Activated naive CD8-positive, alpha-beta T cell treated with anti-CD3 and anti-CD28 coated beads, Interleukin-2, amount 50 U/mL, for 24 hours (primary cell): ENCODE measurements around the gene HJURP.

Source experiments
- ATAC-seq: fragments of 150-1000 bp; cut with Tn5 transposase; one replicate; pipeline ENCODE4 v1.10.0; 2021
- DNase-seq: peaks from one replicate; pipeline ENCODE4 v3.0.0; 2021
- H3K27ac Mint-ChIP-seq: one replicate; pipeline ENCODE4 v1.8.0; 2021; ENCODE audit warnings: mild to moderate bottlenecking, mixed read lengths
- H3K27me3 Mint-ChIP-seq: one replicate; pipeline ENCODE4 v1.8.0; 2021; ENCODE audit warnings: mixed read lengths
- H3K36me3 Mint-ChIP-seq: one replicate; pipeline ENCODE4 v1.8.0; 2021; ENCODE audit warnings: low read depth, mixed read lengths
- H3K4me1 Mint-ChIP-seq: one replicate; pipeline ENCODE4 v1.8.0; 2021; ENCODE audit warnings: mixed read lengths
- H3K4me3 Mint-ChIP-seq: one replicate; pipeline ENCODE4 v1.8.0; 2021; ENCODE audit warnings: mild to moderate bottlenecking, moderate library complexity, mixed read lengths
- H3K9me3 Mint-ChIP-seq: one replicate; pipeline ENCODE4 v1.8.0; 2021; ENCODE audit warnings: mixed read lengths

Gene HJURP

DNA sequence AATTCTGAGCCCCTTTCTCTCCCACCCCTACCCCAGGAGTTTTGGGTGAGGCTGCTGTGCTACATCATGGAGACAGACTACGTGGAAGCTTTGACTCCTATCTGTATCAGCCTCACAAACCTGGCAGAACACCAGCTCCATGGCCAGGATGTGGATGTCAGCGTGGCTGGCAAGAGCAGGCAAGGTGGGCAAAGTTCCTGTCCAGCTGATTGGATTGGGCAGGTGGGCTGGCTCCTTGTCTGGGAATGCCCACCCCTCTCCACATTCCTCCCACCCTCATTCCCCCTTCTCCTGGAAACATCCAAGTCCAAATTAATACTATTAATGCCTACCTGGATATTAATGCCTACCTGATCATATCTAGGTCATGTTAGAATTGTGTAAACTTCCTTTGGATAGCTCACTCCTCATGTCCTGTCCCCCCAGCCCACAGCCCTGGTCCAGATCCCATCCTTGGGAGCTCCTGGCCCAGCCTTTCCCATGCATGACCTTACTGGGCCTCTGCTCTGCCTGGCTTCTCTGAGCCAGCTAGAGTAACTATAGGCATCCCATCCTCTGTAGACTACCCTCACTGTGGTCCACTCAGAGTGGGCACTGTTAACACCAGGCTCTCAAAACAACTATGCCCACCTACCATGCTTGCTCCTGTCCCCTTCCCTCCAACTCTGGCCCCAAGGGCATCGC lies 52.1 kb downstream of the HJURP start:
- peaks cover 6% of the 10 kb centered on the region for H3K9me3 Mint-ChIP-seq
- no peak overlapping the region for H3K27ac Mint-ChIP-seq
- H3K27me3 Mint-ChIP-seq = peaks cover 17% of the 10 kb centered on the region
- ATAC-seq (no peak), DNase-seq (no peak)
- H3K4me3 Mint-ChIP-seq = no peak overlapping the region
- no peaks in the 10 kb centered on the region for H3K36me3 Mint-ChIP-seq
- H3K4me1 Mint-ChIP-seq = no peaks in the 10 kb centered on the region

DNA sequence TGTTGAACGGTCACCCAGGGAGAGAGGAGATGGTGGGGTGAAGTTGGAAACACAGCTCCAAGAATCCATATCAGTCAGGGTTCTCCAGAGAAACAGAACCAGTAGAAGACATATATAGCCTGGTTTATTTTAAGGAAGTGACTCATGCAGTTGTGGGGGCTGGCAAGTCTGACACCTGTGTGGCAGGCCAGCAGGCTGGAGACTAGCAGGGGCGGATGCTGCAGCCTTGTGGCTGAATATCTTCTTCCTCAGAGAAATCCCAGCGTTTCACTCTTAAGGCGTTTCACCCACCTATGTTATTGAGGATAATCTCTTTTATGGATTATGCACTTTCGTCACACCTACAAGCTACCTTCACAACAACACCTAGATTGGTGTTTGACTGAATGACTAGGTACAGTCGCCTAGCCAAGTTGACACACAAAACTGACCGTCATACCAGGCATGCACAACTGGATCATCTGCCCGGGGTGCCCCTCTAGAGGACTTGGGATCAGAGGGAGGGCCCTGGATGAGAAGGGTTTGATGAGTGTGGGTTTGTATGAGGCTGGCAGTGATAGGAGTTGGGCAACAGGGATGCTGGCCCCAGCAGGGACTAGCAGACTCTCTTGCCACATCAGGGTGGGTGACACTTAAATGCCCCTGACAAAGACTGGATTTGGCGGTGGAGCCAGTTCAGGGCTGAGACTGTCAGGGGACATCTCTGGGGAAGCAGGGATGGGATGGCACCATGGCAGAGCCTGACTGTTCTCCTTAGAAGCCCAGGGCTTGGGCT lies 52.8 kb downstream of the HJURP start:
- Mint-ChIP-seq H3K4me3 (no peak overlapping the region), H3K27me3 (peaks cover 17% of the 10 kb centered on the region), H3K9me3 (peaks cover 6% of the 10 kb centered on the region), H3K4me1 (no peaks in the 10 kb centered on the region), H3K36me3 (no peaks in the 10 kb centered on the region), H3K27ac (no peak overlapping the region)
- peak; percentile 68 for ATAC-seq
- DNase-seq = peak; percentile 12

DNA sequence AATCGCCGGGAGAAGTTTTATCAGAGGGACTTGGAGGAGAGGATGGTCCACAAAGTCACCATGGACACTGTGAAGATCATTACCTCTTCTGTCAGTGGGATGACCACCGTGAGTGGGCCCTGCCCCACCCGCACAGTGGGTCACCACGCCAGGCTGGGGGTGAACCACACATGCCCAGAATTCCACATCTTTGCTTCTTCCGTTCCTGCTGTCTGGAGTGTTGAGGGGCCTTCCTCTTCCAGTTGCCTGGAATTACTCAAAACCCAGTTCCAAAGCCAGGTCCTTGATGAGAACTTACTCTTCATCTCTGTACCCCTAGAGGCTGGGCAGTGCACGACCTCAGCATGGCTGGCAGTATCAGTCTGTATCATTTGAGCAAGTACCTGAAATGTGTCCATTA lies 54.1 kb downstream of the HJURP start:
- Mint-ChIP-seq H3K9me3 (peaks cover 6% of the 10 kb centered on the region), H3K4me3 (no peak overlapping the region), H3K27ac (no peak overlapping the region), H3K27me3 (peaks cover 17% of the 10 kb centered on the region), H3K36me3 (no peaks in the 10 kb centered on the region), H3K4me1 (no peaks in the 10 kb centered on the region)
- DNase-seq = no peak
- no peak for ATAC-seq

DNA sequence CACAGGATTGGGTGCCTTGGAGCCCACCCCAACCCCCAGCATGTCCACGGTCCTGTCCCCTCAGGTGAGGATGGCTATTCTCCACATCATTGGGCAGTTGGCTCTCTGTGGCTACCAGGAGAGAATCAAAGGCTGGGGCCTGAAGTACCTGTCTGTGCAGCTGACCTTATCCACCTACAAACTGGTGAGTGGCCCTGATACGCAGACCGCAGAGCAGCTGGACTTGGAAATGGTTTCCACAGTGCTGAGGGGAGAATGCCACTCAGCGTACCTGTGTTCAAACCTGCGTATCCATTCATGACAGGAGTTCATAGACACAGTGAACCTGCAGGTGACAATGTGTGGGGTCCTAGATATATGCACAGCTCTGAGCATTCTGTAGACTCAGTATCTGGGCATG lies 54.6 kb downstream of the HJURP start:
- no peak for DNase-seq
- Mint-ChIP-seq H3K4me1 (no peaks in the 10 kb centered on the region), H3K27me3 (peaks cover 13% of the 10 kb centered on the region), H3K9me3 (peaks cover 6% of the 10 kb centered on the region), H3K4me3 (no peak overlapping the region), H3K27ac (no peak overlapping the region), H3K36me3 (no peaks in the 10 kb centered on the region)
- ATAC-seq = no peak

DNA sequence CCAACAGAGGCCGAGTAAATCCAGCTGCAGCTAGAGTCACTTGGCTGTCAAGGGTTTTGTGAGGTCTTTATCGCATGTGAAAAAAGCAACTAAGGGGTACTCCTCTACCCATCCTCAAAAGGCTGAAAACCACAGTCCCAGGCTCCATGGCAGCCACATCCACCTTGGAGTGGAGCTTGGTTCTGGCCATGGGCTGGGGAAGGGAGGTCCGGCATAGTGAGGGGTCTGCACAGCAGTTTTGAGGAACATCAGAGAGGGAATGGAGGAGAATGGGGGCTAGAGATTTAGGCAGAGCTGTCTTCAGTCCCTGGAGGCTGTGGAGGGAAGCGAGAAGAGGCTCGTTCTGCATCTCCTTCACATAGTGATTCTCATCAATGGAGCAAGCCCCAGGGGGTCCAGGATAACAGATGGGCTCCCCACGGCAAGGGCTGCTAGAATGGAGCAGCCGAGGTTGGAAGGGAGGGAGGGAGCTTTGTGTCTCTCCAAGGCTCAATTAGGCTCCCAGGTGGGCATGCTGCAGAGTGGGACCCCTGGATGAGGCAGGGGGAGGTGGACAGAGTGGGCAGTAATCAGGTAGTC lies 55.2 kb downstream of the HJURP start:
- Mint-ChIP-seq H3K4me1 (no peaks in the 10 kb centered on the region), H3K36me3 (no peaks in the 10 kb centered on the region), H3K4me3 (no peak overlapping the region), H3K9me3 (peaks cover 6% of the 10 kb centered on the region), H3K27ac (no peak overlapping the region), H3K27me3 (peaks cover 12% of the 10 kb centered on the region)
- DNase-seq (no peak), ATAC-seq (no peak)

GRCh38 chr2:233798335-233799086 lies 55.8 kb downstream of the HJURP start:
- ATAC-seq (no peak), DNase-seq (no peak)
- Mint-ChIP-seq H3K4me1 (no peaks in the 10 kb centered on the region), H3K36me3 (no peaks in the 10 kb centered on the region), H3K4me3 (no peak overlapping the region), H3K9me3 (peaks cover 6% of the 10 kb centered on the region), H3K27me3 (peaks cover 10% of the 10 kb centered on the region), H3K27ac (no peak overlapping the region)

DNA sequence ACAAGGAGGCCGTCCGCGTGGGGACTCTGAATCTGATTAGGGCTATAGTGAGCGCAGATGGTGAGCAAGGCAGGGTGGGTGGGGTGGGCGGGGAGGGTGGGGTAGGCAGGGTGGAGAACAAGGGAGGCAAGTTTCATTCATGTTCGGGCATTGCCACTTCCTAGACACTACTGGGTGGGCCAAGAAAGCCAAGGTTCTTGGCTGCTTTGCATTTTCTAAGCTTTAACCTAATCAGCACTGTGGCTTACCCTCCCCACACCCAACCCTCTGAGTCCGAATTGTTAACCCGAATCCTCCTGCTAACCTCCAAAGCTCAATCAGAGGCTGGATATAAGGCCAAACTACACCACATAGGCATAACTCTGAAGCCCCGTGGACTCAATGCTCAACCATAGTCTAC lies 58.1 kb downstream of the HJURP start:
- H3K27me3 Mint-ChIP-seq = no peaks in the 10 kb centered on the region
- peaks cover 6% of the 10 kb centered on the region for H3K9me3 Mint-ChIP-seq
- DNase-seq (no peak), ATAC-seq (no peak)
- no peaks in the 10 kb centered on the region for H3K4me1 Mint-ChIP-seq
- no peak overlapping the region for H3K27ac Mint-ChIP-seq
- H3K4me3 Mint-ChIP-seq = no peak overlapping the region
- no peaks in the 10 kb centered on the region for H3K36me3 Mint-ChIP-seq

DNA sequence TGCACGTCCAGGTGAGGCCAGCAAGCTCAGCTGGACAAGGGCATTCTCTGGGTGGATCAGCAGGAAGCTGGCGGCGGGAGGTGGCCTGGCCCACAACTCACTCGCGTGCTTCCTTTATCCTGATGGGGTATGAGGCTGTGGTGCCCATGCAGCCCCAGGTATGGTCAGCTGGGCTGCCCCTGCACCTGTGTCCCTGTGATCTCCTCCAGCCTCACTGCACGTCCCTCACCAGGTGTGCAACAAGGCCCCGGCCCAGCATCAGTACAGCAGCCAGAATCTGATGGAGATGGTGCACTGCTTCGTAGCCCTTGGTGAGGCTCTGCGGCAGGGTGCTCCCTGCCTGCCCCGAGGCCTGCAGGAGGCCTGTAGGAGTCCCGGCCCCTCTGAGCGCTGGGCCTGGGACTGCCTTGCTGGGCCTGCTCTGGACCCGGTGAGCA lies 58.6 kb downstream of the HJURP start:
- DNase-seq (no peak), ATAC-seq (no peak)
- H3K4me1 Mint-ChIP-seq = no peaks in the 10 kb centered on the region
- H3K27me3 Mint-ChIP-seq = no peaks in the 10 kb centered on the region
- H3K36me3 Mint-ChIP-seq = no peaks in the 10 kb centered on the region
- H3K27ac Mint-ChIP-seq = no peak overlapping the region
- H3K4me3 Mint-ChIP-seq = no peak overlapping the region
- H3K9me3 Mint-ChIP-seq = peaks cover 6% of the 10 kb centered on the region

- Mint-ChIP-seq H3K4me1 (no peaks in the 10 kb centered on the region), H3K4me3 (no peak overlapping the region), H3K36me3 (no peaks in the 10 kb centered on the region), H3K27me3 (peaks cover 2% of the 10 kb centered on the region), H3K27ac (no peak overlapping the region), H3K9me3 (no peaks in the 10 kb centered on the region)
- no peak for DNase-seq
- no peak for ATAC-seq
Measured at GRCh38 chr2:233794128-233794658, 60.1 kb downstream of the HJURP start.

DNA sequence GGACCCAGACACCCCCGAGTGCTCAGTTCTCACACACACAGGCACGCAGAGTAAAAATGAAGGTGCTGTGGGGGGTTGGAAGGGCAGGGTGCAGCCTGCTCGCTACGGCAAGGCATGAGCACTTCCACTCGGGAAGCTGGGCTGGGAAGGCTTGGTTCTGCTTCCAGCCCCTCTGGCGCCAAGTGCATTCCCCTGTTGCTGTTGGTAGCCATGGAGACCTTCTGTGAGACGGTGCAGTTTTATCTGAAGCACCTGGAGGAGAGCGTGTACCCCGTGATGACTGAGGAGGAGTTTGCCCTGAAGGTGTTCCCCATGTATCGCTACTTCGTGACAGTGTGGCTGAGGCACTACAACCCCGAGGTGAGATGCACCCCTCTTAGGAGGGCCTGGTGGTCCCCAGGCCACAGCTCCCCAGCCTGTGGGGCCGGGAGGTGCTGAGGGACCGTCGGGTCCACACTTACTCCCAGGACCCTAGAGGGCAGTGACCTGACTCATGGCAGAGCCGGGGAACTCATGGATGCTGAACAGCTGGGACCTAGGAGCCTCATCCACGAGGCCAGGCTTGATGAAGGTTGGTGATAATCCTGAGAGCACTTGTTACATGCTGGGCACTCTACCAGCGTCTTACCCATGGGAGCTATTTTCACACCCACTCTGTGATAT lies 60.7 kb downstream of the HJURP start:
- no peaks in the 10 kb centered on the region for H3K4me1 Mint-ChIP-seq
- H3K4me3 Mint-ChIP-seq = no peak overlapping the region
- ATAC-seq (no peak), DNase-seq (no peak)
- no peak overlapping the region for H3K27ac Mint-ChIP-seq
- peaks cover 2% of the 10 kb centered on the region for H3K27me3 Mint-ChIP-seq
- no peaks in the 10 kb centered on the region for H3K36me3 Mint-ChIP-seq
- no peaks in the 10 kb centered on the region for H3K9me3 Mint-ChIP-seq

GRCh38 chr2:233792720-233793119 lies 61.6 kb downstream of the HJURP start:
- DNase-seq = no peak
- no peak for ATAC-seq
- no peak overlapping the region for H3K4me3 Mint-ChIP-seq
- no peaks in the 10 kb centered on the region for H3K4me1 Mint-ChIP-seq
- peaks cover 2% of the 10 kb centered on the region for H3K27me3 Mint-ChIP-seq
- H3K36me3 Mint-ChIP-seq = no peaks in the 10 kb centered on the region
- H3K9me3 Mint-ChIP-seq = no peaks in the 10 kb centered on the region
- H3K27ac Mint-ChIP-seq = no peak overlapping the region

DNA sequence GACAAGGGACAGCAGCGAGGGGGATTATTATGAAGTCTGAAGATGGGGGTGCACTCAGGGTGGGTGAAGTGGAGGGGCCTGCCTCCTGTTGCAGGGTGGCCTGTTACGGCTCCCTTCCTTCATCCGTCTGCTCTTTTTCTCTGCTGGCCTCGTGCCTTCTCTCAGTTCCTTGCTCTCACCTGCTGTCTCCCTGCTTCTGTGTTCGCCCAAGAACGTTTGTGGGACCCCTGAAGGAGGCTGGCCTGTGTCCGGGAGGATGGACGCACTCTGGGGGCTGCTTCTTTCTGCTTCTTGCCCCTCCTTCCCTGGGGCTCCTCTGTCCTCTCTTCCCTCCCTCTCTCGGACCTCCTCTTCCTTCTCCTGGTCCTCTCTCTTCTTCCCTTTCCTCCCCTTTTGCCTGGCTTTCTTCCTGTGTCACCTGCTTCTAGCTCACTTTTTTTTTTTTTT lies 62.4 kb downstream of the HJURP start:
- Mint-ChIP-seq H3K4me1 (no peaks in the 10 kb centered on the region), H3K27ac (no peak overlapping the region), H3K36me3 (no peaks in the 10 kb centered on the region), H3K4me3 (no peak overlapping the region), H3K27me3 (peaks cover 2% of the 10 kb centered on the region), H3K9me3 (no peaks in the 10 kb centered on the region)
- DNase-seq (no peak), ATAC-seq (no peak)

DNA sequence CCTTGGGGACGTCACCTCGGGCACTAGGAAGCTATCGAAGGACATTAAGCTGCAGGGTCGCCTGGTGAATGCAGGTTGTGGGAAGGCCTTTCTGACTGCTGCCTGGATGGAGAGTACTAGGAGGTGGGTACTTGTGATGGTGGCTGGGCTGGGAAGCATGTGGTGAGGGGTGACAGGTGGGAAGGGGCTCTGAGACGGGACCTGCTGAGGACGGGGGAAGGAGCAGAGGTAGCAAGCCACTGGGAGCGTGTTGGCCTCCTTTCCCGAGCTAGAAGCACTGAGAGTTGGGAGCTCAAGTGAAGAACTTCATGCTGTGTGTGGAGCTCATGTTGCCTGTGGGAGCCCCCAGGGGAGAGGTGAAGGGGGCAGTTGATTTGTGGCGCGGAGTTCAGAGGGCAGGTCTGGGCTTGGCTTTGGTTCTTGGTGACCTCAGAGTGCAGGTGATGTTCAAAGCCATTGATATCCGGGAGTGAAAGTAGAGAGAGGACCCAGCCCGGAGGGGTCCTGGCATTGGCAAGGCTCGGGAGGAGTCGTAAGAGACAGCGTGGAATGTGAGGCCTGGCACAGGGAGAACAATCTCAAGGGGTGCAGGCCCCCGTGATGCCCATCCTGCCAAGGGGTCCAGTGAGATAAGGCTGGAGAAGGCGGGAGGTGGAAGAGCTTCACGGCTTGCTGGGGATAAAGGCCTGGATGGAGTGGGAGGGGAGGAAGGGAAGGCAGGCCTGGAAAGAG lies 63.0 kb downstream of the HJURP start:
- Mint-ChIP-seq H3K27ac (no peak overlapping the region), H3K4me1 (no peaks in the 10 kb centered on the region), H3K36me3 (no peaks in the 10 kb centered on the region), H3K4me3 (no peak overlapping the region), H3K9me3 (no peaks in the 10 kb centered on the region), H3K27me3 (peaks cover 2% of the 10 kb centered on the region)
- ATAC-seq = no peak
- no peak for DNase-seq
